Mucosa of gallbladder (tissue), 1 donor: ENCODE results near the gene COL9A2. TPM values are rescaled to one million over a fixed set of nuclear protein-coding genes. Genes with fewer than 3 reads are reported as not detected.

Source experiments
- DNase-seq: peaks from one replicate; pipeline ENCODE4 v3.0.0-alpha.2; 2020; ENCODE audit warnings: low spot score
- total RNA-seq: library from RNA; stranded (reverse); gene quantifications from one replicate; pipeline ENCODE4 v1.2.1, GENCODE V29; 2021
- donor health status: DM: no; HTN: no; CAD: no.

The COL9A2 gene
- total RNA-seq, 1 donor from 2014 or later = 8.3 TPM

DNA sequence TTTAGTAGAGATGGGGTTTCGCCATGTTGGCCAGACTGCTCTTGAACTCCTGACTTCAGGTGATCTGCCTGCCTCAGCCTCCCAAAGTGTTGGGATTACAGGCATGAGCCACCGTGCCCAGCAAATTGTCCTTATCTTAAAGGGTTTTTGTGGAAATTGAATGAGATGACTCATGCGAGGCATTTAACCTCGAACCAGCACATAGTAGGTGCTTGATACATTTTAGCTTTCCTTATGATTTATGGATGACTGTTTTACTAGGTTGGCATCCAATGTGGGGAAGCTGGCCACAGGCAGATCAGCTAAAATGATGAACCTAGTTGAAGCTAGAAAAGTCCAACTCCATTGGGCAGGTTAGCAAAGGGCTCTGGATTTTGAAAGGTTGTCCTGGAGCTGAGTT, 1.4 kb upstream of the COL9A2 start:
- no peak for DNase-seq

- DNase-seq = no peak
Measured at GRCh38 chr1:40317394-40318074, 448 bp upstream of the COL9A2 start.

- no peak for DNase-seq
Measured at GRCh38 chr1:40315795-40316594, 1.1 kb downstream of the COL9A2 start.

DNA sequence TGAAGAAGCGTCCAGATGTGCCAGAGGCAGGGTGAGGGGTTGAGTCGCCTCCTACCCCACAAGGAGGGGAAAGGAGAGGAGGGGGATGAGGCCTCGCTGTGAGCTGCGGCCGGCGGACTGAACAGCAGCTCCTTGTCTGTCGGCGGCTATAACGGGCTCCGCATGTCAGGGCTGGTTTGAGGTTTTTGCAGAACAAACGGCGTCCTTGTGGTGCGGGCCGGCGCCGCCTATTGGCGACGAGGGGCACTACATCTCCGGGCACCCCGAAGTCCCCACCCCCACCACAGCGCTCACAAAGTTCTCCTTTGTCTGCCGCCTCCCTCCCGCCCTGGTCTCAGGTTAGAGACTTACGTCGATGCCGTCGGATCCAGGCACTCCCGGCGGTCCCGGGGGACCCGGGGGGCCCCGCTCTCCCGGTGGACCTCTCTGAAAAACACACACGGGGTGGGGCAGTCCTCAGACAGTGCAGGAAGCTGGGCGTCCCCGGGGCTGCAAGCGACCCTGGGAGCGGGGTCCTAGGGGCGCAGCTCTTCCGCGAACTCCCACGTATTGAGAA, 1.8 kb downstream of the COL9A2 start:
- peak; percentile 83 for DNase-seq

- no peak for DNase-seq
Measured at GRCh38 chr1:40314721-40315238, 2.3 kb downstream of the COL9A2 start.

- no peak for DNase-seq
Measured at GRCh38 chr1:40313958-40314720, 2.9 kb downstream of the COL9A2 start.

GRCh38 chr1:40313329-40313957, 3.6 kb downstream of the COL9A2 start:
- DNase-seq = no peak

DNA sequence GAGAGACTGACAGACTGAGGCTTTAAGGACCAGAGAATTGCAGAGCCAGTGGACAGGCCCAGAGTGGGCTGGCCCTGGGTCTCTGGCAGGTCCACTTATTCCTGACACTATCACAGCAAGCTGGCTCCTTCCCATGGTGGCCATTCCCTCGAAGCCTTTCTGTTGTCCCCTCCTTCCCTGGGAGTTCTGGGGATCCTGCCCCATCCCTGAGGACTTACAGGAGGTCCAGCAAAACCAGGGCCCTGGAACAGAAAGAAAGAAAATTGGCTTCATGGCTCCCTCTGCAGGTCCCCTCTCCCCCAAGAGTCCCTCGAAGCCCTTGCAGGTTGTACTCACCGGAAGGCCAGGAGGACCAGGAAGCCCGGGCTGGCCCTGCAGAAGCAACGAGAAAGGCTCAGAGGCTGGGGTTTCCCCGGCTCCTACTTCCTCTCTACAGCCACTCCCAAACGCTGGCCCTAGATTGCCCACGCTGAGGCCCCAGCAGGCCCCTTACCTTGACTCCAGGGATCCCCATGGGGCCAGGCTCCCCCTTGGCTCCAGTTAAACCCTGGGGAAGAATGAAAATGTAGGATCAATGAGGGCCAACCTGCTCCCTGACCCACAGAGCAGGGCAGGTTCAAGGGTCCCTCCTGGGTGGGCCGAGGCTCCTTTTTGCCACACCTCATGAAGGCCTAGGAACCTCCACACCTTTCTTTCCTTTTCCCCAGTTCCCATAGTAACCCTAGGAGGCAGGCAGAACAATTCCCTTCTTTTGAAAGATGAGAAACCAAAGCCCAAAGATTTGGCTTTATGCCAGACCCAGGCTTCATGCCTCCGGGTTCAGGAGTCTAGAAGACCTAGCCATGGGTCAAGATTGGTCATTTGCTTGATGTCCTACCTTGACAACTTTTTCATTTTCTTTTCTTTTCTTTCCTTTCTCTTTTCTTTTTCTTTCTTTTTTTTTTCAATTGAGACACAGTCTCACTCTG, 4.6 kb downstream of the COL9A2 start:
- DNase-seq = peak; percentile 52

DNA sequence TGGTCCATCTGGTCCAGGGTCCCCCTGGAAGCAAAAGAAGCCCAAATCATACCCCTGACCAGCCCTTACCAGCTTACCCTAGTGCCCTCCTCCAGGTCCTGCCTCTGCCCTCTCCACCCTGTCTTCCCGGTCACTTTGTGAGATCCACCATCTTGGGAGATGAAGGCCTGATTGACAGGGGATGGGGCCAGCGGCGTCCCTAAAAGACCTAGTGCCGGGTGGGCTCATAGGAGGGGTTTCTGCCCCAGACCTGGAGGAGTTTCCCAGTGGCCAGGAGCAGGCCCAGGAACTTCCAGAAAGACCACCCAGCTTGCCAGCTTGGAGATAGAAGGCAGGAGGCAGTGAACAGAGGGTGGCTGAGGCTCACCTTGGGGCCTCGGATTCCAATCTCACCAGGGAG, 5.4 kb downstream of the COL9A2 start:
- DNase-seq = no peak

- no peak for DNase-seq
Measured at GRCh38 chr1:40310983-40311642, 6.0 kb downstream of the COL9A2 start.

DNA sequence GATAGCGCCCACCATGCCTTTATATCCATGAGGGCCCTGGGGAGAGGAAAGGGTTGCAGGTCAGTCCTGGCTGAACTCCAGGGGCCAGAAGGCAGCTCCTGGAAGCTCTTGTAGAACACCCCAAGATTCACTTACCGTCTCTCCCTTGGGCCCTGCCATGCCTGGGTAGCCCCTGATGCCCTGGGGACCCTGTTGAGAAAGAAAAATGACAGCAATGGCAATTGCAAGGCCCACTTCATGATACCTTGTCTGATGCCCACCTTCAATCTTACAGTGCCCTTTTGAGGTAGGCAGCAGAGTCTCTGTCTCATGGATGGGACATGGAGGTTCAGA, 7.0 kb downstream of the COL9A2 start:
- DNase-seq = no peak

GRCh38 chr1:40309374-40310128, 7.5 kb downstream of the COL9A2 start:
- DNase-seq = no peak

DNA sequence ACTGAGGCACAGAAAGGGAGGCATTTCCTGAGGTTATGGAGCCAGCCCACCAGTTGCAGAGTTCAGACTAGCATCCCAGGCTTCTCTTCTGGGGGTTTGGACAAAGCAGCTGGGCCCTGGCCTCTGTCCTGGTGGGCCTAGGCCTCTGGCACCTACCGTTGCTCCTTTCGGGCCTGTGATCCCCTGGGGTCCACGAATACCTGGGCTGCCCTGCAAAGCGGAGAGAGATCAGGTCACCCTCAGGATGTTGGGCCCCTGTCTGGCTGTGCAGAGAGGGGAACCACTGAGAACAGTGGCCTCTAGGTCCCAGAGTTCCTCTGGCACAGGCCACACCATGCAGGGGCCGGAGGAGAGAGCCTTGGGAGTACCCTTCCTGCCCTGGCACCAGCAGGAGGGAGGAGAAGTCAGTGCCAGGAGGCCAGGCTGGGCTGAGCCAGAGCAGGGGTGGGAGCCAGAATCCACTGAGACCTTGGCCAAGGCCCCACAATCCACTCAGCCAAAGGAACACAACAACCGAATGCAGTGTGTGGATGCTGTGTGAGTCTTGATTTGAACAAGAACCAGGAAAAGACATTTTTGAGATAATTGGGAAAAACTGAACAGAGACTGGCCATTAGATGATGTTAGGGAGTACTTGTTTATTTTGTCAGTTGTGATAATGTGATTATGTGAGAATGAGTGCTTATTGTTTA, 8.9 kb downstream of the COL9A2 start:
- DNase-seq = no peak

DNA sequence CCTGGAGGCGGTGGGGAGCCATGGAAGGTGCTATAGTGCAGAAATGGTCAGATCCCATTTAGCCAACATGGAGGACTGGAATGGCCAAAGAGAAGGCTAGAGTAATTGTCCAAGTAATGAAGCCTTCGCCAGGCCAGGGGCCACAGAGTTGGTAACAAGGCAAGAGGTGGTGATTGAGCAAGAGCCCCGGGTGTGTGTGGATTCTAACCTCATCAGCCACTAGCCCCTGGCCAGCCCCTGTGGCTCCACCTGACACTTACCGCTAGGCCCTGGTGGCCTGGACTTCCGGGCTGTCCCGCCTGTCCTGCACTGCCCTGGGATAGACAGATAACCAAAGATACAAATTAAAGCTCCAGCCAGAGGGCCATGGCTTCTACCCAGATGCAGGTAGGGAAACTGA, 9.9 kb downstream of the COL9A2 start:
- no peak for DNase-seq

- DNase-seq = no peak
Measured at GRCh38 chr1:40306296-40306695, 10.8 kb downstream of the COL9A2 start.

DNA sequence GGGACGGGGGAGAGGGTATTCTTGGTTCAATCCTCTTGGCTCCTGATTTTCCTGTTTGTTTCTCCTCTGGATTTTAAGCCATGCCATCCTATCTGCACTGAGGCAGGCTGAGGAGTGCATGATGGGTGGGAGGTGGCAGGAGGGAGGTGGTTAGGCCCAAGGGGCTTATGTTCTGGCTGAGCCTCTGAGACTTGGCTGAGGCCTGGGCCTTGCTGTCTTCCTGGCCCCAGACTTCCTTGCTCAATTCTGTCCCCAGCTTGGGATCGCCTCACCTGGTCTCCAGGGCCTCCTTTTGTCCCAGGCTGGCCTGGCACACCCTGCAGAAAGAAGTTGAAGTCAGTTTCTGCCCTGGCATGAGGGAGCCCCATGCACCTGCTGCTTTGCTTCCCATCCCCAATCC, 11.2 kb downstream of the COL9A2 start:
- no peak for DNase-seq

DNA sequence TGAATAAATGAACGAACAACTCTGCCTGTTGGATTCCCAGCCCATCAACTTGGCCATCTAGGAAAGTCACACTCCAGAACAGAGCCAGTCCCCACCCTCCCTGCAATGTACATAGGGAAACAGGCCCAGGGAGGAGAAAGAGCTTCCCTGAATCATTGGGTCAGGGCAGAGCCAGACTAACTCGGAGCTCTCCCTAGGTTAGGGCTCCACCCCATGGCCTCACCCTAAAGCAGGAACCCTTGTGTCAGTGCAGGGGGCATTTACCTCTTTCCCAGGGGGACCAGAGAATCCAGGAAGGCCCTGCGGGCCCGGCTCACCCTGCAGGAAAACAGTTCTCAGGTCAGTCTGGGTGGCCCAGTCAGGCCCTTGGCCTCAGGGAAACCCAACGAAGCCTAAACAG, 11.6 kb downstream of the COL9A2 start:
- no peak for DNase-seq

DNA sequence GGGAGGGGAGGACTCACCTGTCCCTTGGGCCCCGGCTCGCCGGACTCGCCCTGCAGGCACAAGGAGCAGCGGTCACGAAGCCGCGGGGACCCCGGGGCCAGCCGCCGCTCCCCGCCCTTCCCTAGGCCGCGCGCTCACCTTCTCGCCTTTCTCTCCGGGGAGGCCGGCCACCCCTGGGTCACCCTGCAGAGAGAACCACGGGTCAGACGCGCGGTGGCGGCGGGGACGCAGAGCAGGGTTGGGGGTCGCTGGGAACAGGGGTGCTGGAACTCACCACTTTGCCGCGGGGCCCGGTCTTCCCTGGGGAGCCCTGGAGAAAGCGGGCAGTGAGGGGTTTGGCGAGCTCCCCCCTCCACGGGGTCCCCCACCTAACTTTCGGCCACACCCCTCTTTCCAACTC, 13.3 kb downstream of the COL9A2 start:
- DNase-seq = no peak
